Loucy (cell line): ENCODE data around the gene PSPH.

Experiments used
- H2AFZ ChIP-seq: fragments of 200-600 bp; sonication (generic); 2 replicates; pipeline ENCODE4 v1.6.0; 2016; ENCODE audit warnings: antibody characterized with exemption, mild to moderate bottlenecking, low read length, moderate library complexity
- H3F3A ChIP-seq: fragments of 200-600 bp; 2 replicates; pipeline ENCODE4 v1.6.0; 2016; ENCODE audit warnings: antibody characterized with exemption, low read depth, mild to moderate bottlenecking
- H3K27me3 ChIP-seq: fragments of 200-600 bp; sonication (generic); 2 replicates; pipeline ENCODE4 v1.6.1; 2014; ENCODE audit warnings: low read length, mild to moderate bottlenecking; ENCODE audit not compliant: insufficient read depth, poor library complexity, severe bottlenecking
- H3K36me3 ChIP-seq: fragments of 200-600 bp; sonication (generic); 2 replicates; pipeline ENCODE4 v1.6.1; 2016; ENCODE audit warnings: low read length; ENCODE audit not compliant: insufficient read depth
- H3K4me1 ChIP-seq: fragments of 200-600 bp; sonication (generic); 2 replicates; pipeline ENCODE4 v1.5.1; 2014; ENCODE audit warnings: low read length, mild to moderate bottlenecking; ENCODE audit not compliant: insufficient read depth, poor library complexity, severe bottlenecking
- H3K4me2 ChIP-seq: fragments of 200-600 bp; sonication (generic); 2 replicates; pipeline ENCODE4 v1.6.0; 2014; ENCODE audit warnings: antibody characterized with exemption, low read length, low read depth, mild to moderate bottlenecking; ENCODE audit not compliant: poor library complexity, severe bottlenecking
- H3K4me3 ChIP-seq: fragments of 200-600 bp; sonication (generic); 2 replicates; pipeline ENCODE4 v1.5.1; 2014; ENCODE audit warnings: low read length, mild to moderate bottlenecking, mixed read lengths; ENCODE audit not compliant: poor library complexity, severe bottlenecking
- H3K79me2 ChIP-seq: fragments of 200-600 bp; sonication (generic); 2 replicates; pipeline ENCODE4 v1.6.1; 2014; ENCODE audit warnings: low read length; ENCODE audit not compliant: insufficient read depth
- H3K9ac ChIP-seq: fragments of 200-600 bp; sonication (generic); 2 replicates; pipeline ENCODE4 v1.6.0; 2014; ENCODE audit warnings: mild to moderate bottlenecking, low read depth, low read length, moderate library complexity; ENCODE audit not compliant: poor library complexity, severe bottlenecking
- H3K9me2 ChIP-seq: fragments of 200-600 bp; sonication (generic); replicated peaks from 2 replicates; pipeline ENCODE4 v1.6.1; 2016; ENCODE audit warnings: low read depth, low read length, mixed read lengths
- H3K9me3 ChIP-seq: fragments of 200-600 bp; sonication (generic); 2 replicates; pipeline ENCODE4 v1.6.1; 2014; ENCODE audit warnings: mild to moderate bottlenecking, antibody characterized with exemption, low read length, low read depth; ENCODE audit not compliant: insufficient read depth
- H4K20me1 ChIP-seq: fragments of 200-600 bp; sonication (generic); 2 replicates; pipeline ENCODE4 v1.6.0; 2014; ENCODE audit warnings: antibody characterized with exemption, low read length, mild to moderate bottlenecking; ENCODE audit not compliant: insufficient read depth, poor library complexity, severe bottlenecking
- CTCF ChIP-seq: fragments of 200-600 bp; sonication (generic); conservative IDR thresholded peaks from 2 replicates; pipeline ENCODE4 v1.5.1; 2014; ENCODE audit warnings: mild to moderate bottlenecking, antibody characterized with exemption, low read length
- EZH2phosphoT487 ChIP-seq: fragments of 200-600 bp; IDR thresholded peaks from 2 replicates; pipeline ENCODE4 v1.6.1; 2018; ENCODE audit warnings: antibody characterized with exemption, mild to moderate bottlenecking, moderate library complexity, borderline replicate concordance

PSPH gene

GRCh38 chr7:56063500-56063881 is 12.2 kb upstream of the PSPH start:
- TF ChIP-seq EZH2phosphoT487 (no peak), CTCF (no peak)
- H3K79me2 ChIP-seq, result peaks cover 49% of the 10 kb centered on the region
- peak overlapping the region; percentile 83 for H3K4me3 ChIP-seq
- H3K27me3 ChIP-seq, result no peaks in the 10 kb centered on the region
- peaks cover 15% of the 10 kb centered on the region; the same call in 1 of the 2 replicates for H3F3A ChIP-seq
- H4K20me1 ChIP-seq, result peaks cover 50% of the 10 kb centered on the region
- peak overlapping the region; percentile 61 for H3K4me2 ChIP-seq
- H3K9me2 ChIP-seq, result no peaks in the 10 kb centered on the region
- H3K9ac ChIP-seq, result peak overlapping the region; percentile 94
- peaks cover 41% of the 10 kb centered on the region for H3K36me3 ChIP-seq
- peaks cover 23% of the 10 kb centered on the region for H3K4me1 ChIP-seq
- H3K9me3 ChIP-seq, result no peaks in the 10 kb centered on the region
- H2AFZ ChIP-seq, result no peak overlapping the region

GRCh38 chr7:56062382-56062781 is 11.1 kb upstream of the PSPH start:
- Histone ChIP-seq H3F3A (peaks cover 15% of the 10 kb centered on the region; the same call in 1 of the 2 replicates), H3K36me3 (peaks cover 49% of the 10 kb centered on the region), H2AFZ (no peak overlapping the region), H3K4me2 (peak overlapping the region; percentile 61), H4K20me1 (peaks cover 57% of the 10 kb centered on the region), H3K4me1 (peaks cover 23% of the 10 kb centered on the region), H3K9ac (no peak overlapping the region), H3K27me3 (no peaks in the 10 kb centered on the region), H3K9me2 (no peaks in the 10 kb centered on the region), H3K4me3 (no peak overlapping the region), H3K79me2 (peaks cover 60% of the 10 kb centered on the region), H3K9me3 (no peaks in the 10 kb centered on the region)
- TF ChIP-seq EZH2phosphoT487, result no peak
- TF ChIP-seq CTCF, result no peak

- no peak overlapping the region for H2AFZ ChIP-seq
- peaks cover 89% of the 10 kb centered on the region for H3K79me2 ChIP-seq
- no peaks in the 10 kb centered on the region for H3K9me2 ChIP-seq
- peaks cover 41% of the 10 kb centered on the region for H3K36me3 ChIP-seq
- H3K4me3 ChIP-seq, result peak overlapping the region; percentile 100
- H3K27me3 ChIP-seq, result peaks cover 5% of the 10 kb centered on the region
- peak overlapping the region; percentile 98 for H3K9ac ChIP-seq
- no peaks in the 10 kb centered on the region for H3F3A ChIP-seq
- H3K4me2 ChIP-seq, result peak overlapping the region; percentile 89
- H4K20me1 ChIP-seq, result peaks cover 59% of the 10 kb centered on the region
- peaks cover 40% of the 10 kb centered on the region for H3K4me1 ChIP-seq
- no peaks in the 10 kb centered on the region for H3K9me3 ChIP-seq
- no peak for TF ChIP-seq CTCF
- no peak for TF ChIP-seq EZH2phosphoT487
Observed at GRCh38 chr7:56053993-56054392, 2.7 kb upstream of the PSPH start.
